ENCODE data around the gene ST3GAL6. TPM values are rescaled to one million over a fixed set of nuclear protein-coding genes. Genes with fewer than 3 reads are reported as not detected.

Gene ST3GAL6
- polyA plus RNA-seq, 1 donor from 2014 or later = 3.7 TPM

DNA sequence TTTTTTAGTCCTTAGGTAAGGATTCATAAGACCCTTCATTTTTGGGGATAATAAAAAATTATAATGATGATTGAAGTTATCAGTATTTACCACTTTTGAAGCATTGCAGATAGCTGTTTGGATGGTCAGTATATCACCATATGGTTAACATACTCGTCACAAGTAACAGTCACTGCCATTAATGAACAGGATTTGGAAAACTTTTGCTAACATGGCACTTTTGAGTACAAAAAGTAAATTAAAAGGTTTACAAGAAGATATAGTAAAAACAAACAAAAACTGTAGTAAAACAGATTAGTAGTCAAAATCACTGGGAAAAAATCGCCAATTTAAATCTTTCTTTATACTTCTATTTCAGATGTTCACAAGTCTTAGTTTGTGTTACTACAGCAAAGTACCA, 37.8 kb upstream of the ST3GAL6 start:
- H3K36me3 ChIP-seq (ENCODE audit: insufficient read depth, low read length) = no peaks in the 10 kb centered on the region
- no peaks in the 10 kb centered on the region for H3K9me3 ChIP-seq (ENCODE audit: low read length)
- peaks cover 3% of the 10 kb centered on the region for H3K27me3 ChIP-seq (ENCODE audit: insufficient read depth, low read depth, low read length)
- H4K20me1 ChIP-seq (ENCODE audit: insufficient read depth) = no peaks in the 10 kb centered on the region
- TF ChIP-seq RAD21 (conservative IDR thresholded peaks at IDR 0.05) (no peak), EZH2 (IDR thresholded peaks at IDR 0.05; ENCODE audit: borderline replicate concordance, insufficient read depth, low read length, poor library complexity, severe bottlenecking) (no peak), TAF1 (IDR thresholded peaks at IDR 0.05; ENCODE audit: low read depth) (no peak), REST (IDR thresholded peaks at IDR 0.05; ENCODE audit: borderline replicate concordance) (no peak), SMC3 (conservative IDR thresholded peaks at IDR 0.05; ENCODE audit: poor library complexity) (no peak), MXI1 (conservative IDR thresholded peaks at IDR 0.05; ENCODE audit: poor library complexity, severe bottlenecking) (no peak), POLR2AphosphoS5 (IDR thresholded peaks at IDR 0.05) (no peak), CTCF (IDR thresholded peaks at IDR 0.05; ENCODE audit: poor library complexity, severe bottlenecking) (no peak), EP300 (conservative IDR thresholded peaks at IDR 0.05; ENCODE audit: poor library complexity, severe bottlenecking) (no peak)
- H3K4me3 ChIP-seq (ENCODE audit: low read length) = no peak overlapping the region
- H3K27ac ChIP-seq (ENCODE audit: low read length) = no peak overlapping the region
- no peaks in the 10 kb centered on the region for H3K9me2 ChIP-seq (ENCODE audit: insufficient read depth, low read length)
- no peak overlapping the region for H2AFZ ChIP-seq (ENCODE audit: low read depth, low read length)
- H3F3A ChIP-seq (ENCODE audit: insufficient read depth, low read length, poor library complexity, severe bottlenecking) = no peaks in the 10 kb centered on the region
- H3K79me2 ChIP-seq (replicated peaks; ENCODE audit: insufficient read depth, low read length) = no peaks in the 10 kb centered on the region
- no peak overlapping the region for H3K4me2 ChIP-seq (ENCODE audit: low read length)
- no peak overlapping the region for H3K9ac ChIP-seq (ENCODE audit: low read length)

GRCh38 chr3:98726084-98726483, 37.1 kb upstream of the ST3GAL6 start:
- Histone ChIP-seq H4K20me1 (ENCODE audit: insufficient read depth) (no peaks in the 10 kb centered on the region), H3K4me3 (ENCODE audit: low read length) (no peak overlapping the region), H3K9me2 (ENCODE audit: insufficient read depth, low read length) (no peaks in the 10 kb centered on the region), H3F3A (ENCODE audit: insufficient read depth, low read length, poor library complexity, severe bottlenecking) (no peaks in the 10 kb centered on the region), H3K27me3 (ENCODE audit: insufficient read depth, low read depth, low read length) (peaks cover 6% of the 10 kb centered on the region), H2AFZ (ENCODE audit: low read depth, low read length) (no peak overlapping the region), H3K9me3 (ENCODE audit: low read length) (no peaks in the 10 kb centered on the region), H3K4me2 (ENCODE audit: low read length) (no peak overlapping the region), H3K79me2 (replicated peaks; ENCODE audit: insufficient read depth, low read length) (no peaks in the 10 kb centered on the region), H3K9ac (ENCODE audit: low read length) (no peak overlapping the region), H3K36me3 (ENCODE audit: insufficient read depth, low read length) (no peaks in the 10 kb centered on the region), H3K27ac (ENCODE audit: low read length) (no peak overlapping the region)
- TF ChIP-seq EP300 (conservative IDR thresholded peaks at IDR 0.05; ENCODE audit: poor library complexity, severe bottlenecking) (no peak), TAF1 (IDR thresholded peaks at IDR 0.05; ENCODE audit: low read depth) (no peak), CTCF (IDR thresholded peaks at IDR 0.05; ENCODE audit: poor library complexity, severe bottlenecking) (no peak), EZH2 (IDR thresholded peaks at IDR 0.05; ENCODE audit: borderline replicate concordance, insufficient read depth, low read length, poor library complexity, severe bottlenecking) (no peak), MXI1 (conservative IDR thresholded peaks at IDR 0.05; ENCODE audit: poor library complexity, severe bottlenecking) (no peak)
